ENCODE results near the gene ADAMTSL1.

The ADAMTSL1 gene

DNA sequence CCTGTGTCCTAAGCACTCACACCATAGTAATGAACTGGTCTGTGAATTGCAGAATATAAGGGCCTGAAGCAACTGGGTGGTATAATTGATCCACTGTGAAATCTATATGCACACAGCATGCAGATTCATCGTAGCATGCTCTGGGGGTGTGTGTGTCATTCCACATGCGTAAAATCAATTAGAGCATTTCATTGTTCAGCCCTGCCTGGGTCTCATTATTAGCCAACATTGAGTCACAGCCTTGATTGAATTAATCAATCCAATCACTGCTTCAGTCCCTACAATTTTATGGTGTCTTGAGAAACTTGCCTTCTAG is 248.0 kb downstream of the ADAMTSL1 start:
- TF ChIP-seq, protein P1, sequence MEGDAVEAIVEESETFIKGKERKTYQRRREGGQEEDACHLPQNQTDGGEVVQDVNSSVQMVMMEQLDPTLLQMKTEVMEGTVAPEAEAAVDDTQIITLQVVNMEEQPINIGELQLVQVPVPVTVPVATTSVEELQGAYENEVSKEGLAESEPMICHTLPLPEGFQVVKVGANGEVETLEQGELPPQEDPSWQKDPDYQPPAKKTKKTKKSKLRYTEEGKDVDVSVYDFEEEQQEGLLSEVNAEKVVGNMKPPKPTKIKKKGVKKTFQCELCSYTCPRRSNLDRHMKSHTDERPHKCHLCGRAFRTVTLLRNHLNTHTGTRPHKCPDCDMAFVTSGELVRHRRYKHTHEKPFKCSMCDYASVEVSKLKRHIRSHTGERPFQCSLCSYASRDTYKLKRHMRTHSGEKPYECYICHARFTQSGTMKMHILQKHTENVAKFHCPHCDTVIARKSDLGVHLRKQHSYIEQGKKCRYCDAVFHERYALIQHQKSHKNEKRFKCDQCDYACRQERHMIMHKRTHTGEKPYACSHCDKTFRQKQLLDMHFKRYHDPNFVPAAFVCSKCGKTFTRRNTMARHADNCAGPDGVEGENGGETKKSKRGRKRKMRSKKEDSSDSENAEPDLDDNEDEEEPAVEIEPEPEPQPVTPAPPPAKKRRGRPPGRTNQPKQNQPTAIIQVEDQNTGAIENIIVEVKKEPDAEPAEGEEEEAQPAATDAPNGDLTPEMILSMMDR (IDR thresholded peaks at IDR 0.05; ENCODE audit: insufficient read depth, low read depth, low read length, missing control alignments), result no peak
- H3K4me3 ChIP-seq (ENCODE audit: low read length), result no peak overlapping the region
- no peak for DNase-seq (ENCODE audit: low read depth)

DNA sequence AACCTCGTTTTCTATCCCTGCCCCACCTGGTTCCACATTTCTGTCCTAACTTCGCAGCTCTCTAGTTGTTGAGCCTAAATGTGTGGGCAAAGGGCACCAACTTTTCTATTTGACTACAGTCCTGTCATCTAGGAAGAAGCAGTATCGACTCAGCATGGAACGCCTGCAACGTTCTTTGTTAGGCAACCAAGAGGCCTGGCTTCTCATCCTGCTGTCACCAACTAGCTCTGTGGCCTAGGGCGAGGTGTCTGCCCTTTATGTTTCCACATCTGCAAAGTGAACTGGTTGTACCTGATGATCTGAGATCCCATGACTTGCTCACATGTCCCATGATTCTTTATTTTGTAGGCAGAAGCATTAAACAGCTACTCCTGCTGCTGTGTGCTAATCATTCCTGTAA is 248.9 kb downstream of the ADAMTSL1 start:
- peak; percentile 70 for DNase-seq (ENCODE audit: low read depth)
- no peak overlapping the region for H3K4me3 ChIP-seq (ENCODE audit: low read length)
- TF ChIP-seq, protein P1 (IDR thresholded peaks at IDR 0.05; ENCODE audit: insufficient read depth, low read depth, low read length, missing control alignments), result no peak

DNA sequence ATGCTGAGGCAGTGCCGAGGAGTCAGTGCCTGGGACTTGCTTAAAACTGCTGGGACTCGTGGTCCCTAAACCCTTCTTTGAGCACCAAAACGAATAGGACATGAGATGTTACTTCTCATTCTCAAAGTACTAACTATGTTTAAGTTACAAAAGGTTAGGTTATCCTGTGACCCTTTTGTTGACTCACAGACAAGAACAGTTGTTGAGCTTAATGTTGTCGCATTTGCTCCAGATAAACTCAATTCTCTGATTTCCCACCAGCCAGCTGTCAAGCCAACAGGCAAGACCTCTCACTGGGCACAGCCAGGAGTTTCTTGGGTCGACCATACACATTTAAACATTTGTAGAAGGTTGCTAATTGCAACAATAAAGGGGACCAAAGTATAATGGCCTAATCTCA is 249.4 kb downstream of the ADAMTSL1 start:
- DNase-seq (ENCODE audit: low read depth), result no peak
- H3K4me3 ChIP-seq (ENCODE audit: low read length), result no peak overlapping the region
- TF ChIP-seq, protein P1 (IDR thresholded peaks at IDR 0.05; ENCODE audit: insufficient read depth, low read depth, low read length, missing control alignments), result no peak

DNA sequence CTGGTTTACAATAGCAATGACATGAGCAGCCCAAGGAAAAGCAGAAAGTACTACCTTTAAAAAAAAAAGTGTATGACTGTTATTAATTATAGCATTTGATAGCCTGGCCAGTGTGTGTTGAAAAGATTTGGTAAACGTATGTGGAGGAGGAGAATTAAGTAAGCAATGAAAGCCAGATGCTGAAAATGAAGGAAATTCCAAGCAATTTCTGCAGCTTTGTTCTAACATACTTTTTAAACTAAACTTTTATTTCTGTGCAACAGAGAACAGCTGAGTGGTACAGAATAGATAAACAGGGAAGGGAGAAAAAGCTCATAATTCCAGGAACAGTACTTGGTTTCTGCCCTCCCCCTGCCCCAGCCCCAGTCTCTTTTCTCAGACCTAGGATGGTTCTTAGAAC is 252.6 kb downstream of the ADAMTSL1 start:
- TF ChIP-seq, protein P1 (IDR thresholded peaks at IDR 0.05; ENCODE audit: insufficient read depth, low read depth, low read length, missing control alignments), result no peak
- no peak overlapping the region for H3K4me3 ChIP-seq (ENCODE audit: low read length)
- DNase-seq (ENCODE audit: low read depth), result no peak

DNA sequence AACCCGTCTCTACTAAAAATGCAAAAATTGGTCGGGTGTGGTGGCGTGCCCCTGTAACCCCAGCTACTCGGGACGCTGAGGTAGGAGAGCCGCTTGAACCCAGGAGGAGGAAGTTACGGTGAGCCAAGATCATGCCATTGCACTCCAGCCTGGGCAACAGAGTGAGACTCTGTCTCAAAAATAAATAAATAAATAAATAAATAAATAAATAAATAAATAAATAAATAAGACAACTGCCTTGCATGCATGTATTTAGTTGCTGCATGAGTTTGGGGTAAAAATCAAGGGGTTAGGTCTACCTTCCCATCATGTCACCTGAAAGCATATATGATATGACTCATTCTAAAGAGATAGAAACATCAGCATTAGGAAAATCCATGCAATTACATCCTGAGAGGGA is 254.0 kb downstream of the ADAMTSL1 start:
- no peak overlapping the region for H3K4me3 ChIP-seq (ENCODE audit: low read length)
- no peak for DNase-seq (ENCODE audit: low read depth)
- TF ChIP-seq, protein P1 (IDR thresholded peaks at IDR 0.05; ENCODE audit: insufficient read depth, low read depth, low read length, missing control alignments), result no peak

DNA sequence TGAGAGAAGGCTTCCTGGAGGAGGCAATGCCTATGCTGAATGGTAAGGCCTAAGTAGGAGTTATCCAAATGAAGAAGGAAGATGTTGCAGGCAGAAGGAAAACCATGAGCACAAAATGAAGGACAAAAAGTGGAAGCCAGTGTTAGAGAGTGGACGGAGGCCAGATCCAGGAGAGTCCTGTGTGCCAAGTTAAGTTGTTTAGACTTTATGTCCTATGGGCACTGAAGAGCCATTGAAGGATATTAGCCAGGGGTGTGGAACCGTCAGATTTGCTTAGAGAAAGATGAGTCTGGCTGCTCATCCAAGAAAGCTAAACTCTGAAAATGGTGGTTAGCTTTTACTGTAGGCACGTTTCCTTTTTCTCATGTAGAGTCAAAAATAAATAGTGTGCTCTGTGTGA is 254.7 kb downstream of the ADAMTSL1 start:
- no peak for DNase-seq (ENCODE audit: low read depth)
- no peak overlapping the region for H3K4me3 ChIP-seq (ENCODE audit: low read length)
- TF ChIP-seq, protein P1 (IDR thresholded peaks at IDR 0.05; ENCODE audit: insufficient read depth, low read depth, low read length, missing control alignments), result no peak

DNA sequence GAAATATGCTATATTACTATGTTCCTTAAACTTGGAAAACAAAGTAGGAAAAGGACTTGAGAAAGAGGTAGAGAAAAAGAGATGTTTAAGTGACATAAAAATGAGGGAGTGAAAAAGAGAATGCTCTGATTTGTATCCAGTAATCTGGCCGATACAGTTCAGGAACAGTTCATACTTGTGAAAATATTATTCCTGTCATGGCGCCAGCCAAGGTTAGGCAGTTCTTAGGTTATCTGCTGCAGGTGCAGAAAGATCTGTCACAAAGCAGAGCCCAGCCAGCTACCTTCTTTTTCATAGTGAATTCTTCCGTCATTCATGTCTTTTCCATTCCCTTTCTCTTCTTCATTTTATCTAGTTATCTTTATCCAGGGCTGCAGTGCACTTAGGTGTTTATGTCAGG is 256.3 kb downstream of the ADAMTSL1 start:
- TF ChIP-seq, protein P1 (IDR thresholded peaks at IDR 0.05; ENCODE audit: insufficient read depth, low read depth, low read length, missing control alignments), result no peak
- no peak overlapping the region for H3K4me3 ChIP-seq (ENCODE audit: low read length)
- DNase-seq (ENCODE audit: low read depth), result no peak
